Left lung (tissue), 10 donors: Measurements from ENCODE around the gene CRB2. TPM values are rescaled to one million over a fixed set of nuclear protein-coding genes. Genes with fewer than 3 reads are reported as not detected.

ENCODE experiments used
- ATAC-seq: fragments of 200-7000 bp; cut with Tn5 transposase; one replicate; pipeline ENCODE4 v1.9.1; 2020; ENCODE audit warnings: moderate library complexity
- DNase-seq, 4 donors: peaks; one replicate each; pipeline ENCODE4 v3.0.0-alpha.2; 2013 to 2020
- H3K27ac ChIP-seq, 2 donors: fragments of 200-600 bp; sonication (generic) in 1 of 2; one replicate each; pipeline versions ENCODE4 v1.5.0 to v1.8.0; 2020 to 2021
- H3K27me3 ChIP-seq, 2 donors: fragments of 200-600 bp; sonication (generic) in 1 of 2; one replicate each; pipeline versions ENCODE4 v1.5.0 to v1.8.0; 2020 to 2021
- H3K36me3 ChIP-seq, 2 donors: fragments of 200-600 bp; sonication (generic) in 1 of 2; one replicate each; pipeline versions ENCODE4 v1.5.0 to v1.8.0; 2020 to 2021
- H3K4me1 ChIP-seq, 2 donors: fragments of 200-600 bp; one replicate each; pipeline ENCODE4 v1.8.0; 2021
- H3K4me3 ChIP-seq, 2 donors: fragments of 200-600 bp; sonication (generic) in 1 of 2; one replicate each; pipeline versions ENCODE4 v1.5.0 to v1.8.0; 2020 to 2021; ENCODE audit warnings: mild to moderate bottlenecking in 1 of 2
- H3K9me3 ChIP-seq, 2 donors: fragments of 200-600 bp; sonication (generic) in 1 of 2; one replicate each; pipeline versions ENCODE4 v1.5.0 to v1.8.0; 2020 to 2021
- intact Hi-C, 2 donors: fragments of 100-400 bp; cut with DNase I; formaldehyde crosslinking; loops; one replicate each; pipeline versions ENCODE4 v1.11.2 to v1.14.2; 2022
- polyA plus RNA-seq, 6 donors: library from polyadenylated mRNA; unstranded; fragments of 120-200 nt; gene quantifications; one replicate each; pipeline ENCODE4 v1.2.1, GENCODE V29; 2013; ENCODE audit not compliant: insufficient read length in 6 of 6
- total RNA-seq, 2 donors: library from RNA; stranded (reverse); fragmentation: NEBNext Ultra II Directional; extraction: Animal tissue kit (Norgen Biotek cat#: 25700); gene quantifications; one replicate each; pipeline ENCODE4 v1.2.1, GENCODE V29; 2021
- TF ChIP-seq, protein P1 (sequence below), 2 donors: fragments of 200-600 bp; sonication (generic) in 1 of 2; IDR thresholded peaks; one replicate each; pipeline versions ENCODE4 v1.5.0 to v1.8.0; 2021; ENCODE audit warnings: antibody characterized with exemption in 2 of 2
- donor health status: DM: no; HTN: yes; CAD: no.
- donor health status: DM: no; HTN: no; CAD: no.

CRB2 gene
- total and polyA plus RNA-seq, 8 donors = 0.08 to 0.58 (median 0.34) TPM

DNA sequence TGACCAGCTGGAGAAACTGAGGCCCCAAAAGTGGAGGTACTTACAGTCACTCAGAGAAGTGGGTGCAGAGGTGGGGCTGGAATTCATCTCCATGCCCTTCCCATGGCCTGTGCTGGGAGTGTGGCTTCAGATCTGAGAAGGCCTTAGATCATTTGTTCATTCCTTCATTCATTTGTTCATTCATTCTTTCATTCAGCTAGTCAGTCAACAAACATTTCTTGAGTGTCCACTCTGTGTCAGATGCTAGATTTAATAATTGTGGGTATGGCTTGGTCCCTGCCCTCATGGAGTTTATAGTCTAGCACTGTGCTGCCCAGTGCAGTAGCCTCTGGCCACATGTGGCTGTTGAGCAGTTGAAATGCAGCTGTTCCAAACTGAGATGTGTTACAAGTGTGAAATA is 19.0 kb upstream of the CRB2 start:
- peaks cover 17 to 22% of the 10 kb centered on the region in 2 donors for H3K4me1 ChIP-seq
- ATAC-seq = no peak
- H3K27me3 ChIP-seq = peaks cover 0 to 24% of the 10 kb centered on the region in 2 donors
- H3K4me3 ChIP-seq = no peak overlapping the region
- no peak for DNase-seq
- TF ChIP-seq, protein P1, sequence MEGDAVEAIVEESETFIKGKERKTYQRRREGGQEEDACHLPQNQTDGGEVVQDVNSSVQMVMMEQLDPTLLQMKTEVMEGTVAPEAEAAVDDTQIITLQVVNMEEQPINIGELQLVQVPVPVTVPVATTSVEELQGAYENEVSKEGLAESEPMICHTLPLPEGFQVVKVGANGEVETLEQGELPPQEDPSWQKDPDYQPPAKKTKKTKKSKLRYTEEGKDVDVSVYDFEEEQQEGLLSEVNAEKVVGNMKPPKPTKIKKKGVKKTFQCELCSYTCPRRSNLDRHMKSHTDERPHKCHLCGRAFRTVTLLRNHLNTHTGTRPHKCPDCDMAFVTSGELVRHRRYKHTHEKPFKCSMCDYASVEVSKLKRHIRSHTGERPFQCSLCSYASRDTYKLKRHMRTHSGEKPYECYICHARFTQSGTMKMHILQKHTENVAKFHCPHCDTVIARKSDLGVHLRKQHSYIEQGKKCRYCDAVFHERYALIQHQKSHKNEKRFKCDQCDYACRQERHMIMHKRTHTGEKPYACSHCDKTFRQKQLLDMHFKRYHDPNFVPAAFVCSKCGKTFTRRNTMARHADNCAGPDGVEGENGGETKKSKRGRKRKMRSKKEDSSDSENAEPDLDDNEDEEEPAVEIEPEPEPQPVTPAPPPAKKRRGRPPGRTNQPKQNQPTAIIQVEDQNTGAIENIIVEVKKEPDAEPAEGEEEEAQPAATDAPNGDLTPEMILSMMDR (IDR thresholded peaks at IDR 0.05) = no peak
- H3K9me3 ChIP-seq = no peaks in the 10 kb centered on the region
- no peak overlapping the region for H3K27ac ChIP-seq
- intact Hi-C loops = no loop called here
- H3K36me3 ChIP-seq = no peaks in the 10 kb centered on the region

GRCh38 chr9:123337971-123338370 is 18.0 kb upstream of the CRB2 start:
- H3K36me3 ChIP-seq = no peaks in the 10 kb centered on the region
- intact Hi-C loops = no loop called here
- no peaks in the 10 kb centered on the region for H3K9me3 ChIP-seq
- peaks cover 17 to 22% of the 10 kb centered on the region in 2 donors for H3K4me1 ChIP-seq
- no peak overlapping the region for H3K27ac ChIP-seq
- H3K4me3 ChIP-seq = no peak overlapping the region
- H3K27me3 ChIP-seq = peaks cover 0 to 24% of the 10 kb centered on the region in 2 donors
- TF ChIP-seq, protein P1 (IDR thresholded peaks at IDR 0.05) = no peak
- DNase-seq (no peak), ATAC-seq (no peak)

GRCh38 chr9:123338710-123339665 is 17.0 kb upstream of the CRB2 start:
- intact Hi-C loops = no loop called here
- H3K27ac ChIP-seq = no peak overlapping the region
- no peaks in the 10 kb centered on the region for H3K9me3 ChIP-seq
- peak overlapping the region in 1 of 2 donors; percentile 18 for H3K4me3 ChIP-seq
- TF ChIP-seq, protein P1 (IDR thresholded peaks at IDR 0.05) = no peak
- H3K36me3 ChIP-seq = no peaks in the 10 kb centered on the region
- peak; percentile 10 for ATAC-seq
- peaks cover 0 to 24% of the 10 kb centered on the region in 2 donors for H3K27me3 ChIP-seq
- H3K4me1 ChIP-seq = peaks cover 17 to 22% of the 10 kb centered on the region in 2 donors
- DNase-seq = peak in 1 of 4 donors; percentile 51

DNA sequence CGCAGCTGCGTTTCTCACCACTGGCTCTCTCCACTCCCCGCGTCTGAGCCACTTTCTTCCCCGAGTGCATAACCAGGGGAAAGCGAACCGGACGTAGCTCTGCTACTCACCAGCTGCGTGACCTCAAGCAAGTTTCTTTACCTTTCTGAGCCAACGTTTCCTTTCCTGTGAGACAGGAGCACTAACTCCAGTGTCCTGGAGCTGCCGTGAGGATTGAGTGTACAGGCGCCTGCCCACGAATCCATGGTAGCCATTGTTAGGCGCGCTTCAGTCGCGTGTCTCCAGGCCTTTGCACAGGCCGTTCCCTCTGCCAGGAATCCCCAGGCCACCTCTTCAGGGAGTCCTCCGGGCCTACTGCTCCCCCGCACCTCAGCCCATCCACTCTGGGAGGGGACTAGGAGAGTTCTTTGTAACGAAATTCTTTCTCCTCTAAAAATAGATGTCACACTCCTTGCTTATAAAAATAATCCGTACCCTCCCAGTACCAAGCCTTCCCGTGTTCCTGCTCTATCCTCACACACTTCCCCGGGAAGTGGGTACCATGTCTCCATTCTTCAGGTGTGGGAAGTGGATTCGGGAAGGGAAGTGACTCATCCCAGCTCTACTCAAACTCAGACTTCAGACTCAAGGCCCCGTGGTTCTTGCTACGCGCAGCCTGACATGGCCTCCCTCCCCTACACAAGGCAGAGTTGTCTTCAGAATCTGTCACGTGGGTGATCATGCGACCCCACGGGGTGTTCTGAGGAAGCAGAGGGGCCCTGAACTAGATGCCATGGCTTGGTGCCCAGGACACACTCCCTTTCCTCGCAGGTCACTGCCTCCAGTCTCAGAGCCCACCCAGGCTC is 16.1 kb upstream of the CRB2 start:
- DNase-seq = peak in 1 of 4 donors; percentile 47

More for the DNA sequence above, 16.1 kb upstream of the CRB2 start:
- Histone ChIP-seq H3K36me3 (no peaks in the 10 kb centered on the region), H3K4me1 (peaks cover 17 to 22% of the 10 kb centered on the region in 2 donors), H3K9me3 (no peaks in the 10 kb centered on the region), H3K4me3 (peak overlapping the region in 1 of 2 donors; percentile 18), H3K27ac (no peak overlapping the region), H3K27me3 (peaks cover 0 to 24% of the 10 kb centered on the region in 2 donors)
- TF ChIP-seq, protein P1 (IDR thresholded peaks at IDR 0.05) = no peak
- intact Hi-C loops = no loop called here
- ATAC-seq = peak; percentile 17
